CD4-positive, alpha-beta T cell treated with Interleukin-21 for 1 hour (primary cell): ENCODE data around the gene SIGLEC7.

Experiments
- DNase-seq: peaks from one replicate; pipeline ENCODE4 v3.0.0-alpha.2; 2020

The SIGLEC7 gene

DNA sequence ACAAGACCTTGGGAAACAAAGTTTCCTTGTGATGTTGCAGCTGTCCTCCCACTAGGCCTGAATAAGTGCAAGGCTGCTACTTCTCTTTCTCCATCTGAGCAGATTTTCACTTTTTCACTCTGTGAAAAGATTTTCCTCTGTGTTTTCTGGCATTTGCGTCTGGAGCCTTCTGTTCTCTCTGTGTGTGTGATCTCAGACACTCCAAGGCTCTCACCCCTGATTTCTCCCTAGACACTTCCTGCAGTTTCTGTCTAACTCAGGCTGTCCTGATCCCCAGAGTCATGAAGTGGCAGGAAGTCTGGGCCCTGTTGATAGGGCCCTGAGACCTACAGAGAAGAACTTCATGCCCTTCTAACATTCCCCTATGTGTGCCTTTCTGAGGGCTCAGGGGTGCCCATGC lies 37.2 kb downstream of the SIGLEC7 start:
- no peak for DNase-seq

DNA sequence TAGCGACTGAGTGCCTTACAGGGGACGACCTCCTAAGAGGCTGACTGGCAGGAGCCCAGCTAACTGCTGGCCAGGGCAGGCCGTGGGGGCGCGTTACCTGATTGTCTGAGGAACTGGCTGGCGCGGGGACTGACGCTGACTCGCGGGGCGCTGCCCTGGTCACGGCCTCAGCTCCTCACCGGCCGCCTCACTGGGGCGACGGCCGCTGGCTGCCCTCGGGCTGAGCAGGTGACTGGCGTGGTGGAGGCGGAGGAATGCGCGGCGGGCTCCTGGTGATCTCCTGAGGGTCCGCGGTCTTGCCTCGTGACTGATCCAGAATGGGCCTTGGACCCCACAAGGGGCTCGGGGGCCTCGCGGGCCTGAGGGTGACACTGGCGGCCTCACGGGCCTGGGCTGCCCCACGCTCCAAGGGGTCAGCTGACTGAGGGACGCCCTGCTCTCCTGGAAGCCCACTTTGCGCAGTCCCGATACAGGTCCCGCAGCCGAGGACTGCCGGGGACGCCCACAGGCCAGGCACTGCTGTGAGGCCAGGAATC lies 39.3 kb downstream of the SIGLEC7 start:
- DNase-seq: no peak

DNA sequence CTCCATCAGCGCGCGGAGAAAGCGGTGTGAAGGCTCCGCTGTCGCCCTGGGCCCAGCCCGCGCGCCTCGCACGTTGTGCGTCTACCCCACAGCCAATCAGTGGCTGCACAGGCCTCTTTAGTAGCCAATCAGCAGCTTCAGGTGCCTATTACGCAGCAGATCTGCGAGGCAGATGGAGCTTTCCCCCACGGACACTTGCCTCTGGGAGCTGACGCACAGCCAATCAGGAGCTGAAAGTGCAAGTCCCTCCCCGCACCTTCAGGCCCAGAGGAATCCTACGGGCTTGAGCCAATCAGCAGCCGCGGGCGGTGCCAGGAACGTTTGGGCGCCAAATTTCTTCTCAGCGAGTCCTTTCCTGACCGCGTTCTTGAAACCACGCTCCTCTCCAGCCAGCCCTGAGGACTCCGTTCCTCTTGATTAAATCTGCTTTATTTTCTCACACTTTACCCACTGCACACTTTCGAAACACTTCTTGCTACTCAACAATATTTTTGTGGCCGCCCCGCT lies 39.9 kb downstream of the SIGLEC7 start:
- no peak for DNase-seq

DNA sequence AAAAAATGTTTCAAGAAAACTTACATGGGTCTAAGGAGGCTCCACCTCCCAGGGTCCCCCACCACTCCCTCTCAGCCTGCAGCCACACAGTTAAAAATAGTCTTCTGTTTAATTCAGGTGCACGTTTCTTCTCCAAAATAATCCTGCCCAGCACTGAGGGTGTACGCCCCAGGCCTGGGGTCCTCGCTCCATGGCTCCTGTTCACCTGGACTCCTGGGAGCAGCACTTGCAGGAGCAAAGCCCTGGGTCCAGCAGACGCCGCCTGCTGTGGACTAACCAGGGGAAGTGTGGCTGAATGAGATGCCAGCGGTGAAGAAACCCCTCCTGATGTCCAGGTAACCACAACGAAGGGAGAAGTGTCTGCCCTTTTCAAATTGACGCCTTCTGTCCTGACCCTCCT lies 41.5 kb downstream of the SIGLEC7 start:
- no peak for DNase-seq

DNA sequence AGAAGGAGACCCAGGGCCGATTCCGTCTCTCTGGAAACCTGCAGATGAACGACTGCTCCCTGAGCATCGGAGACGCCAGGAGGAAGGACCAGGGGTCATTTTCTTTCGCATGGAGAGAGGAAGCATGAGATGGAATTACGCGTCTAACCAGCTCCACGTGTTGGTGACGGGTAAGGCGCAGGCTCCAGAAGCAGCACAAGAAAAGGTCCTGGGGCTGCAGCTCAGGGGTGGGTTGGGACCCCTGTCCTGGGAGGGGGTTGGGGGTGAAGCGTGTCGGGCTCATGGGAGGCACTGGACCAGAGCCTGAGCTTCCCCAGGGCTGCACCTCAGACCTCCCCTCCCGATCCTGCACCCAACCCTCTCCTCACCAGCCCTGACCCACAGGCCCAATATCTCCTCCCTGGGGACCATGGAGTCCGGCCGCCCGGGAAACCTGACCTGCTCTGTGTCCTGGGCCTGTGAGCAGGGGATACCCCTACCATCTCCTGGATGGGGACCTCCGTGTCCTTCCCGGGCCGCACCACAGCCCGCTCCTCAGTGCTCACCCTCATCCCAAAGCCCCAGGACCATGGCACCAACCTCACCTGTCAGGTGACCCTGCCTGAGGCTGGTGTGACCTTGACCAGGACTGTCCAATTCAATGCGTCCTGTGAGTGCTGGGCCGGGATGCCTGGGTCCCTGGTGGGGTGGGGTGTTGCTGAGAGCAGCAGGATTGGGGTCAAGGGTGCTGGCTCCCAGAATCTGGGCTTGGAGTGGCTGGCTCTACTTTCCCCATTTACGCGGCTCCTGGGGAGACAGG lies 43.2 kb downstream of the SIGLEC7 start:
- DNase-seq: no peak

DNA sequence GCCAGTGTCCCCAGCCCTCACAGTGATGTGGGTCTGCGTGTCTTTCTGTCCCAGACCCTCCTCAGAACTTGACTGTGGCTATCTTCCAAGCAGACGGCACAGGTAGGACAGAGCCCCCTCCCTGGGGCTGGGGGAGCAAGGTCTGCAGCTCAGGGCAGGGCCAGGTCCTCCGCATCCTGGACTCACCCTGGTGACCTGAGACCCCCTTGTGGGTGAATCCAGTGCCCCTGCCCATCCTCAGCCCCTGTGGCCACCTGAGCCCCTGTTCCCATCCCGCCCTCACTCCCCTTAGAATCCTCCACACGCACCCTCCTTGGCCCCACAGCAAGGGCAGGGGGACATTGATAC lies 43.7 kb downstream of the SIGLEC7 start:
- DNase-seq: no peak

DNA sequence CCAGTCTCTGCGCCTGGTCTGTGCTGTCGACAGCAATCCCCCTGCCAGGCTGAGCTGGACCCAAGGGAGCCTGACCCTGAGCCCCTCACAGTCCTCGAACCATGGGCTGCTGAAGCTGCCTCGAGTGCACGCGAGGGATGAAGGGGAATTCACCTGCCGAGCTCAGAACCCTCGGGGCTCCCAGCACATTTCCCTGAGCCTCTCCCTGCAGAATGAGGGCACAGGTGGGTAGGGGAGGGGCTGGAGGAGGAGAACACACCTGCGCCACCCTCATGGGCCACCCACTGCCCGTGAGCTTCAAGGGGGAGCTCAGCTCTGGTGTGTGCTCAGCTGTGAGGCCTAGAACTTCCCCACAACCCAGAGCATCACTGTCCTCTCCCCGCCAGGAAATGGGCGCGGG lies 44.2 kb downstream of the SIGLEC7 start:
- DNase-seq: no peak

DNA sequence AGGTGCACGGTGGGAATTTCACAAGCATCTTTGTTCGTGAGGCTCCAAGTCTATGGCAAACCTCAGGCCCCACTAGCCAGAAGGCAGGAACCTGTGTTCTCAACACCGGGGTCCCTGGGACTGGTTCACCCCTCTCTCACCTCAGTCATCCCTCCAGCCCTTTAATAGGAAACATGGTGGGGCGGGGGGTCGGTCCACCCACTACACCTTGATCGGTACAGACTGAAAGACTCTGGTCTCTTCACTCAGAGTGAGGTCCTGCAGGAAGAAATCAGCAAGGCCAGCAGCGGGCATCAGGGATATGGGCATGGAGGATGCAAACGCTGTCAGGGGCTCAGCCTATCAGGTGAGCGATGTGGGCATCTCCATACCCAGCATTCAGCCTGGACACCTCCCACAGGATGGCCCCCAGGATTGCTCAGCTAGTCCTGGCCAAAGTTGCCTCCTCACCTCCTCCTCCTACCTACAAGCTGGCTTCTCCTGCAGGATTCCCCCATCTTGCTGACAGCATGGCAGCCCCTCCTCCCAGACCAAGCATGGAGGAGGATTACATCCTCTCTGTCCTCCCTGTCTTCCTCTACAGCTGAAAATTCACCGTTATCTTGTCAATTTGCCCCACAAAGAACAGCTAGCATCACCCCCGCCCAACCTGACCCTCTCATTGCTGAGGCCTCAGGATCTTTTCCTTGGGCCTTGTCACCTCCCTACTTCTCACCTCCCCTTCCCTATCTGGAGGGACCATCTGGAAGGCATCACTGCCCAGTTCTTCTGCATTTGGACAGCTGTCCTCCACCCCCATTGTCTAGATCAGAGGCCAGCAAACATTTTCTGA lies 45.5 kb downstream of the SIGLEC7 start:
- DNase-seq: no peak

DNA sequence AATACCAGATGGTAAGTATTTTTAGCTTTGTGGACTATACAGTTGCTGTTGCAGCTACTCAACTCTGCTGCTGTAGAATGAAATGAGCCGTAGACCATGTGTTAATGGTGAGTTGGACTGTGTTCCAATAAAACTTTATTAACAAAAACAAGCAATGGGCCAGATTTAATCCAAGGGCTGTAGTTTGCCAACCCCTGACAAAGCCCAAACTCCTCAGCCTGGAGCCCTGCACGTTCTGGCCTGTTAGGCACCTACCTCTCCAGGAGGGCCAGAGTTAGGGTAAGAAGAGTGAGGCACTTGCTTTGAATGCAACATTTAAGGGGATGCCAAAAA lies 46.1 kb downstream of the SIGLEC7 start:
- DNase-seq: no peak

DNA sequence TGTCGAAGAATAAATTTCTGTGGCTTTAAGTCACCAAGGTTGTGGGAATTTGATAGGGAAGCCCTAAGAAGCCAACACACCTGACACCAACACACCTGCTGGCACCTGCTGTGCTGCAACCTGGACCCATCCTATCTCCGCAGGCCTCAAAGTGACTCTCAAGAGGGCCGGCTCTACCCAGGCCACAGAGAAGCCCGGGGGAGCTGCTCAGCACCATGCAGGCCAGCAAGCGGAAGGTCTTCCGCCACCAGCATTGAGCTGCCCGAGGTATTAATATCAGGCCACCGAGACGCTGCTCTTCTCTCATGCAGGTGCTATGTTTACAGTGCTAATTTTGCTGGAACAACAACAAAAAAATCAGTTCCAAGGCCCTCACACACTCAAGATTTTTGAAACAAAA lies 50.6 kb downstream of the SIGLEC7 start:
- no peak for DNase-seq

DNA sequence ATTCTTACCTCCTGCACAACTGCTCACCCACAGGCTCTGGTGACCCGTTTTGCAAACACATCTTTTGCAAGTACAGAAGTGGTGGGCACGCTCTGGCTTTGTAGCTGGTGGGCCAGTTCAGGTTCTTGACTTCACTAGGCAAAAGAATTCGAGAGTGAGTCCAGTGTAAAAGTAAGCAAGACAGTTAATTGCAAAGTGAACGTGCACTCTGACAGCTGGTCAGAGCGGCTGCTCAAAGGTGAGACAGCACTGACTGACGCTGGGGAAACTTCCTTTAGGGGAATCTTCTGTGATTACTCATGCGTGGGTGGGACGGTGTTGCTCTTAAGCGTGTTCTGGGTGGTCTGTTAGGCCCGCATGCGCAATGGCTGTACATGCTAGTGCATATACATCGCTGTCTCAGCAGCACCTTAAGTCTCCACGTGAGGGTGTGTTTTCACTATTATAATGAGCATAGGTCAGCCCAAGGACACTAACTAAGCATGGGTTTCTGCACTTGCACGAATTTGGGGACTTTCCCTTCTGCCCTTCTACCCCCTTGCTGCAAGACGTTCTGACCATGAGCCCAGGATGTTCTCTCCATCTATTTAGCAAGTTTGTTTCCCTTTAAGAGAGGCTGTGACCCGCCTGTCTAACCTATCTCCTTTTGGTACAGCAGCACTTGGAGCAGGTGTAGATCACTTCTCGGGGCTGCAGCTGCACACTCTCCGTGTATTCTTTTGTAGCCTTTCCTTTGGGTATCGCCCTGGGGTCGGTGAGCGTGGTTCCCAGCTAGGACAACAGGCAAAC lies 52.6 kb downstream of the SIGLEC7 start:
- DNase-seq: no peak

DNA sequence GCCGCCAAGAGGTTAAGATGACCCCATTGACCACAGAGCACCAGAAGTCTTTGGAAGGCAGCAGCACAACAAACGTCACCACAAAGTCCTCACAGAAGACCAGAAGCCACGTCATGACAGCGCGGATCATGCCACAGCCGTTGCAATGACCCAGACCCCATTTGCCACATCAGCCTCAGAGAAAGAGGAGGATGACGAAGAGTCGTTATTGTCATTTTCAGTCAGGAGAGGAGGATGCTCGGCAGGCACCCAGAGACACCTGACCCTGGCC lies 53.1 kb downstream of the SIGLEC7 start:
- DNase-seq: no peak

DNA sequence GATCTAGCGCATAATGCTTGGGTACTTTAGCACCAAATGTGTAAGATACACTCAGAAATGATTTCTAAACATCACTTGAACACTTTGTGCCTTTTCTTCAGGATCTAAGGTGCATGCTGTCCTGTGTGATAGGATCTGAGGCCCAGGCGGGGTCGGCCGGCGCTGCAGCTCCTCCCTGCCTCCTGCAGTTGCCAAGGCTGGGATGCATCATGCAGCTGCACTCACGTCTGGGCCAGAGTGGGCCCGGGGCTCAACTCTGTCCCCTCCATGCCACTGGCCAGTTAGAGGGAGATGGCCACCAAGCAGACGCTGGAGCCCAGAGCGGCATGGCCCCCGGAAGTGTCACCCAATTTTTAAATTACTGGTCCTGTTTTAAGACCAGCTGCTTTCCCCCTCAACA lies 53.5 kb downstream of the SIGLEC7 start:
- DNase-seq: no peak

DNA sequence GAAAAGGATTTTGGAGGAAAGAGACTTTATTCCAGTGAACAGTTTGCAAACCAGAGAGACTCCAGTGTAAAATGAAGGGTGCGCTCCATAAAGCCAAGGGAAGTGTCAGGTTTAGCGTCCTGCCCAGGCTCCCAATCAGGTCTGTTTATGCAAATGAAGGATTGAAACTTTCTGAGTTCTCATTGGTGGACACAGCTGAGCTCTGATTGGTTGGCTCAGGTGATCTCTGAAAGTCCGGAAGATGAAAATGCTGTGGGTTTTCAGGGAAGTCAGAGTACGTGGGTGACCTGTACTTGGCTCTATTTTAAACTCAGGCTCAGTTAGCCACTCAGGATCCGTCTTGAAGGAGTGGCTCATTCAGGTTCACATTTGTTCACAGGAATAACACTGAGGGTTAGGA lies 54.1 kb downstream of the SIGLEC7 start:
- DNase-seq: no peak

DNA sequence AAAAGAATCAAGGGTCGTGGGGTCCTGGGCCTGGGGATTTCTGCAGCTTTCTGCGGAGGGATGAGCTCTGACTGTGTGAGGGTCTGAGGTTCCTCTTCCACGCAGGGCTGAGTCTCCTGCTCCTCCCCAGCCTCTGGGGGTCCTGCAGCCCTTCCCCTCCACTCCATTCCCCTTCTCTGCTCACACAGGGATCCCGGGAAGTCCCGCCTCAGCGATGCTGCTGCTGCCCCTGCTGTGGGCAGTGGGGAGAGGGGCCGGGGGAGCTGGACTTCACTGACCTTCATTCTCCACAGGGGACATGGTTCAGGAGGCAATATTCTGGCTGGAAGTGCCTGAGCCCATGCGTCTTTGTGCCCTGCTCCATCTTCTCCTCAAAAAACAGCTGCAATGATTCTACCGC lies 56.5 kb downstream of the SIGLEC7 start:
- DNase-seq: no peak

DNA sequence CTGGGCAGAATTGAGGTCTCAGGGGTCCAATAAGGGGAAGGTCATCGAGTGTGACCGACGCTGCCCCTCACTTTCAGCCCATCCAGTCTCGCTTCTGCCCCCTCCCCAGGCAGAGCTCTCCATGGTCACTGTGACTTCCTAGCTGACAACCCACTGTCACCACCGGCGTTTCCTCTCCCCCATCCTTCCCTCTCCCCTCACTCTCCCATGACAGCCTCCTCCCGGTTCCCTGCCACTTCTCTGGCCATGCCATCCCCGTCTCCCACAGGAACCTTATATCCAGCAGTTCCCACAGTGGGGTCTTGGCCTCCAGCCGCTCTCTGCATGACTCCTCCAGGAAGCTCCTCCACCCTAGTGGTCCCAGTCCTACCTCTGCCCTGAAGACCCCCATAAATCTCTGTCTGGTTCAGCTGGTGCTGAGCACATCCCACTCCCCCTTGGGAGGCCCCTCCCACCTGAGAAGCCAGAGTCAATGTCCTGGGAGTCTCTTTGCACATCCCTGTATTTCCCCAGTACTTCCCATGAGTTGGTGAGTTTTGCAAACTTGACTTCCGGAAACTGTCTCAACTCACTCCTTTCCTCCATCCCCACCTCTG lies 58.1 kb downstream of the SIGLEC7 start:
- no peak for DNase-seq

DNA sequence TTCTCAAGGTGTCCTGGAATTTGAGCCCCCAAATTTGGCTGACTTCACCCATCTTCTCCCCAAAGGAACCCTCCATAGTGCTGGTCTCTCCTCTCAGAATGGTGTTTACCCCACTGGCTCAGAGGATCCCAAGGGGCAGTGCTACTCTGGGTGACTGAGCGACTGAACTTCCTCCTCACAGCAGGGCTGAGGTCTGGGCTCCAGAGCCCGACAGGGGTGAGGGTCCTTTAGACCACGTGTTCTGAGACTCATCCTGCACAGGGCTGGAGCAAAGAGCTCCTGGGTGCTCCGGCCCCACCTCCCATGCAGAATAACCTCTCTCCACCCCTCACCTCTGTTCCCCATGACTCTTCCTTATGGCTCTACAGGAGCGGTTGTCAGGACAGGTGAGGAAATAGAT lies 59.6 kb downstream of the SIGLEC7 start:
- no peak for DNase-seq
